ENCODE measurements around the gene NFKB2. TPM values are rescaled to one million over a fixed set of nuclear protein-coding genes. Genes with fewer than 3 reads are reported as not detected.
A peak's percentile ranks its signal among the peaks of the same experiment; 100 is the strongest.

The NFKB2 gene
- total RNA-seq, 1 donor from 2014 or later = 622 TPM

GRCh38 chr10:102412293-102412692, 16.8 kb downstream of the NFKB2 start:
- Mint-ChIP-seq H3K4me1 (peaks cover 34% of the 10 kb centered on the region), H3K27me3 (peaks cover 59% of the 10 kb centered on the region), H3K36me3 (ENCODE audit: low read depth) (no peaks in the 10 kb centered on the region), H3K27ac (no peak overlapping the region), H3K4me3 (no peak overlapping the region), H3K9me3 (no peaks in the 10 kb centered on the region)
- DNase-seq = no peak
- TF ChIP-seq, protein P1, sequence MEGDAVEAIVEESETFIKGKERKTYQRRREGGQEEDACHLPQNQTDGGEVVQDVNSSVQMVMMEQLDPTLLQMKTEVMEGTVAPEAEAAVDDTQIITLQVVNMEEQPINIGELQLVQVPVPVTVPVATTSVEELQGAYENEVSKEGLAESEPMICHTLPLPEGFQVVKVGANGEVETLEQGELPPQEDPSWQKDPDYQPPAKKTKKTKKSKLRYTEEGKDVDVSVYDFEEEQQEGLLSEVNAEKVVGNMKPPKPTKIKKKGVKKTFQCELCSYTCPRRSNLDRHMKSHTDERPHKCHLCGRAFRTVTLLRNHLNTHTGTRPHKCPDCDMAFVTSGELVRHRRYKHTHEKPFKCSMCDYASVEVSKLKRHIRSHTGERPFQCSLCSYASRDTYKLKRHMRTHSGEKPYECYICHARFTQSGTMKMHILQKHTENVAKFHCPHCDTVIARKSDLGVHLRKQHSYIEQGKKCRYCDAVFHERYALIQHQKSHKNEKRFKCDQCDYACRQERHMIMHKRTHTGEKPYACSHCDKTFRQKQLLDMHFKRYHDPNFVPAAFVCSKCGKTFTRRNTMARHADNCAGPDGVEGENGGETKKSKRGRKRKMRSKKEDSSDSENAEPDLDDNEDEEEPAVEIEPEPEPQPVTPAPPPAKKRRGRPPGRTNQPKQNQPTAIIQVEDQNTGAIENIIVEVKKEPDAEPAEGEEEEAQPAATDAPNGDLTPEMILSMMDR (IDR thresholded peaks at IDR 0.05) = no peak
- intact Hi-C loops (cut with micrococcal nuclease) = no loop called here
- ChIA-PET CTCF (interaction anchor here (1.7 to 1.8 kb wide), 2 partner anchors 8 to 12 kb away, joined by 6 to 7 read pairs; no protein-coding TSS in a partner anchor), POLR2A (interaction anchor here (1.6 to 5.7 kb wide), 3 partner anchors 8 to 14 kb away, joined by 5 to 105 read pairs (median 26); partner anchors contain the start of genes FBXL15 and NFKB2)
- no peak for ATAC-seq (ENCODE audit: low read depth)

- Mint-ChIP-seq H3K27me3 (peaks cover 60% of the 10 kb centered on the region), H3K36me3 (ENCODE audit: low read depth) (no peaks in the 10 kb centered on the region), H3K27ac (no peak overlapping the region), H3K4me1 (peaks cover 34% of the 10 kb centered on the region), H3K9me3 (no peaks in the 10 kb centered on the region), H3K4me3 (no peak overlapping the region)
- ChIA-PET CTCF (interaction anchor here (1.8 kb wide), 1 partner anchor 9 kb away, joined by 7 read pairs; no protein-coding TSS in a partner anchor), POLR2A (interaction anchor here (0.6 to 5.7 kb wide), 4 partner anchors 9 to 77 kb away, joined by 3 to 105 read pairs (median 14); partner anchors contain the start of gene NFKB2)
- TF ChIP-seq, protein P1 (IDR thresholded peaks at IDR 0.05) = no peak
- peak; percentile 15 for DNase-seq
- no peak for ATAC-seq (ENCODE audit: low read depth)
- intact Hi-C loops (cut with micrococcal nuclease) = no loop called here
These were observed 17.7 kb downstream of the NFKB2 start for GRCh38 chr10:102413053-102413705.

DNA sequence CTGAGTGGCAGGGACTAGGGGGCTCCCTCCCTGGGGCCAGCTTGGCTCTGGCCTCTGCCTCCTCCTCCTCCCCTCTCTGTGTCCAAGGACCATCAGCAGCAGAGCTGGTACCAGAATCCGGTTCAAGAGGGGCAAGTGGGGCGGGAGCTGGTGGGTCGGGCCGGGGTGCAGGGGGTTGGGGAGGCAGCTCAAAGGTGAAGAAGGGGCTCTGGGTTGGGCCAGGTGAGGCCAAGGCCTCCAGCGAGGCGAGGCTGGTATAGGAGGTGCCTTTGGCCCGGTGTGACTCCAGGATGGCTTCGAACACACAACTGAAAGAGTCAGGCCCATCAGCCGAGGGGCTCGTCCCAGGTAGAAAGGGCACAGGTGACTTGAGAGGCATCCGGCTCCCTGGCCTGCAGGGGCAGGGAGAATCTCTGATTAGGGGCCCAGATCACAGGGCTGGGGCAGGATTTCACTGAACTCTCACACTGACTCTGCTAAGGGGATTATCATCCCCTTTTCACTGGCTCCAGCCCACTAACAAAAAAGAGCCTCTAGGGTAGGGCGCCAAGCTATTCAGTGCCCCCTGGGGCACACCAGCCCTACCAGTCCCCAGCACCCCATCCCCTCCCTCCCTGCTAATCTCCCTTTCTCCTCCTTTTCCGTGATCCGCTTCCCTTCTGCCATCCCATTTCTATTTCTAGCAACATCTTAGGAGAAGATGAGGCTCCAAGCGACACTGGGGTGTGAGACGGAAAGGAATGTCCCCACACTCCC, 18.5 kb downstream of the NFKB2 start:
- intact Hi-C loops (cut with micrococcal nuclease) = no loop called here
- ChIA-PET CTCF (interaction anchor here (1.8 kb wide), 1 partner anchor 10 kb away, joined by 7 read pairs; no protein-coding TSS in a partner anchor), POLR2A (interaction anchor here (0.6 to 5.7 kb wide), 5 partner anchors 10 to 77 kb away, joined by 3 to 105 read pairs (median 4); partner anchors contain the start of gene NFKB2)
- no peak for ATAC-seq (ENCODE audit: low read depth)
- no peaks in the 10 kb centered on the region for H3K9me3 Mint-ChIP-seq
- no peak for DNase-seq
- H3K4me1 Mint-ChIP-seq = peaks cover 36% of the 10 kb centered on the region
- H3K4me3 Mint-ChIP-seq = no peak overlapping the region
- no peak overlapping the region for H3K27ac Mint-ChIP-seq
- TF ChIP-seq, protein P1 (IDR thresholded peaks at IDR 0.05) = no peak
- H3K36me3 Mint-ChIP-seq (ENCODE audit: low read depth) = no peaks in the 10 kb centered on the region
- peaks cover 59% of the 10 kb centered on the region for H3K27me3 Mint-ChIP-seq

DNA sequence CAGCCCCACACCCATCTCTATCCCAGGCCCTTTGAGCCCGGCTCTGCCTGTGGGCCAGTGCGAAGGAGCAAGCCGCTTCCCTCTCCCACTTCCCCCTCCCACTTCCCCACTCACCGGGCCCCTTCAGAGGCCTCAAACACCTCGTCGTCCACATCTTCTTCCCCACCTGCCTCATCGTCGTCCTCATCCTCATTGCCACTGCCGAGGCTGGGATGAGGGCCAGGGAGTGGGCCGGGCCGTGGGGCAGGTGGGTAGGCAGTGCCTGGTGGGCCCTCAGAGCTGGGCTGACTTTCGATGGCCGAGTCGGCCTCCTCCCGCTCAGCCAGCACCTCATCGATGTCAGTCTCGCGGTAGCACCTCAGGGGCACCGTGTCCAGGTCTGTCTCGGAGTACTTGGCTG, 19.2 kb downstream of the NFKB2 start:
- DNase-seq (no peak), ATAC-seq (ENCODE audit: low read depth) (no peak)
- ChIA-PET CTCF (interaction anchor here (1.4 kb wide), 1 partner anchor 16 kb away, joined by 3 read pairs; no protein-coding TSS in a partner anchor), POLR2A (interaction anchor here (0.9 to 3.2 kb wide), 3 partner anchors 10 to 19 kb away, joined by 4 to 26 read pairs (median 4); partner anchors contain the start of gene NFKB2)
- TF ChIP-seq, protein P1 (IDR thresholded peaks at IDR 0.05) = no peak
- H3K27me3 Mint-ChIP-seq = peaks cover 55% of the 10 kb centered on the region
- no peaks in the 10 kb centered on the region for H3K36me3 Mint-ChIP-seq (ENCODE audit: low read depth)
- no peaks in the 10 kb centered on the region for H3K9me3 Mint-ChIP-seq
- no peak overlapping the region for H3K27ac Mint-ChIP-seq
- intact Hi-C loops (cut with micrococcal nuclease) = no loop called here
- peaks cover 38% of the 10 kb centered on the region for H3K4me1 Mint-ChIP-seq
- H3K4me3 Mint-ChIP-seq = no peak overlapping the region

DNA sequence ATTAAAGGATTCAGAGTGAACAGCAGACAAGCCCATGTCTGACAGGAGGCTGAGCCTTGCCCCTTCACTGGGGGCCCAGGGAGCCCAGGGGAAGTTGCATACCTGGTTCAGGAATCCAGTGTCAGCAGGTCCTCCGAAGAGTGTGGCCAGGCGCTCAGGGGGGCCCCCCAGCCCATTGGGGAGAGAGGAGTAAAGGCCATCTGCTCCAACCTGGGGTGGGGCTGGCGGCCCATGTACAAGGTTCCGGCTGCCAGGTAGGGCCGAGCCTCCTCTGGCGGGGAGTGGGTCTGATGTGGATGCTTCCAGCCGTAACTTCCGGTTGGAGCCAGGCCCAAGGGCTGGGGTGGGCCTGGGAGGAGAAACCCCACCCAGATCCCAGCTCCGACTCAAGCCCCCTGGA, 20.8 kb downstream of the NFKB2 start:
- DNase-seq (no peak), ATAC-seq (ENCODE audit: low read depth) (no peak)
- H3K36me3 Mint-ChIP-seq (ENCODE audit: low read depth) = peaks cover 5% of the 10 kb centered on the region
- ChIA-PET POLR2A (interaction anchor here (1.9 to 2.6 kb wide), 2 partner anchors 10 to 18 kb away, joined by 4 to 11 read pairs; no protein-coding TSS in a partner anchor), CTCF (no interaction called here)
- intact Hi-C loops (cut with micrococcal nuclease) = no loop called here
- no peak overlapping the region for H3K4me3 Mint-ChIP-seq
- H3K9me3 Mint-ChIP-seq = no peaks in the 10 kb centered on the region
- H3K27me3 Mint-ChIP-seq = peaks cover 44% of the 10 kb centered on the region
- TF ChIP-seq, protein P1 (IDR thresholded peaks at IDR 0.05) = no peak
- H3K4me1 Mint-ChIP-seq = peaks cover 39% of the 10 kb centered on the region
- H3K27ac Mint-ChIP-seq = no peak overlapping the region

All from activated B cell treated with CpG ODN at 0.5 μM for 24 hours (primary cell).